HepG2 (cell line): ENCODE measurements around the gene GSDMA. TPM values are rescaled to one million over a fixed set of nuclear protein-coding genes. Genes with fewer than 3 reads are reported as not detected.

ENCODE experiments used
- ATM ChIP-seq: fragments of 450-650 bp; IDR thresholded peaks from 2 replicates; pipeline ENCODE4 v1.7.1; 2017; ENCODE audit warnings: mild to moderate bottlenecking, borderline replicate concordance
- BCLAF1 ChIP-seq: fragments of 450-650 bp; IDR thresholded peaks from 2 replicates; pipeline ENCODE4 v1.6.1; 2017; ENCODE audit warnings: mild to moderate bottlenecking
- BRD4 ChIP-seq: sonication (generic); formaldehyde crosslinking; IDR thresholded peaks from 2 replicates; pipeline ENCODE4 v1.4.0; 2020; ENCODE audit warnings: missing genetic modification reagents
- FOXJ3 ChIP-seq: sonication (generic); formaldehyde crosslinking; IDR thresholded peaks from 2 replicates; pipeline ENCODE4 v1.4.0; 2020; ENCODE audit warnings: missing genetic modification reagents, mild to moderate bottlenecking, borderline replicate concordance
- NFATC3 ChIP-seq: sonication (generic); formaldehyde crosslinking; IDR thresholded peaks from 2 replicates; pipeline ENCODE4 v1.5.1; 2020; ENCODE audit warnings: mild to moderate bottlenecking, missing genetic modification reagents
- RORA ChIP-seq: sonication (generic); formaldehyde crosslinking; IDR thresholded peaks from 2 replicates; pipeline ENCODE4 v1.5.0; 2020; ENCODE audit warnings: mild to moderate bottlenecking, missing genetic modification reagents, moderate library complexity
- SMAD9 ChIP-seq: sonication (generic); formaldehyde crosslinking; IDR thresholded peaks from 2 replicates; pipeline ENCODE4 v1.5.1; 2020; ENCODE audit warnings: mild to moderate bottlenecking, missing genetic modification reagents
- SRF ChIP-seq: IDR thresholded peaks from 2 replicates; pipeline ENCODE4 v1.6.1; 2011; ENCODE audit warnings: mild to moderate bottlenecking, low read depth, low read length, moderate library complexity
- ZFP36L2 ChIP-seq: sonication (generic); formaldehyde crosslinking; IDR thresholded peaks from 2 replicates; pipeline ENCODE4 v1.4.0; 2020; ENCODE audit warnings: missing genetic modification reagents
- ZFP90 ChIP-seq: sonication (generic); formaldehyde crosslinking; IDR thresholded peaks from 2 replicates; pipeline ENCODE4 v1.8.0; 2022; ENCODE audit warnings: missing genetic modification reagents, mild to moderate bottlenecking, inconsistent platforms, borderline replicate concordance
- ZNF260 ChIP-seq: sonication (generic); formaldehyde crosslinking; IDR thresholded peaks from 2 replicates; pipeline ENCODE4 v1.4.0; 2020; ENCODE audit warnings: missing genetic modification reagents, low read depth, mild to moderate bottlenecking, borderline replicate concordance
- ZNF530 ChIP-seq: sonication (generic); formaldehyde crosslinking; IDR thresholded peaks from 2 replicates; pipeline ENCODE4 v1.5.0; 2020; ENCODE audit warnings: low read depth, mild to moderate bottlenecking, missing genetic modification reagents
- ZNF749 ChIP-seq: sonication (generic); formaldehyde crosslinking; IDR thresholded peaks from 2 replicates; pipeline ENCODE4 v1.8.0; 2022; ENCODE audit warnings: mild to moderate bottlenecking, missing genetic modification reagents, moderate library complexity, borderline replicate concordance
- ZNF776 ChIP-seq: sonication (generic); formaldehyde crosslinking; IDR thresholded peaks from 2 replicates; pipeline ENCODE4 v1.4.0; 2020; ENCODE audit warnings: mild to moderate bottlenecking, missing genetic modification reagents
- ZSCAN22 ChIP-seq: sonication (generic); formaldehyde crosslinking; IDR thresholded peaks from 2 replicates; pipeline ENCODE4 v1.4.0; 2020; ENCODE audit warnings: mild to moderate bottlenecking, missing genetic modification reagents
- polyA plus RNA-seq, 8 experiments: library from polyadenylated mRNA; depleted of rRNA in 3 of 8; stranded (reverse) in 7 of 8; unstranded in 1 of 8; fragments of >200 nt; fragmentation: Illumina TruSeq in 4 of 8; extraction: Trizol in 4 of 8; gene quantifications; 2 replicates each; pipeline versions ENCODE4 v1.2.1 to v1.2.3, GENCODE V29; 2011 to 2016; ENCODE audit warnings: low read depth in 4 of 8, missing spikeins in 1 of 8, mixed read lengths in 1 of 8; ENCODE audit not compliant: insufficient read depth in 1 of 8
- total RNA-seq, 5 experiments: library from RNA; depleted of rRNA; stranded (reverse); fragments of >200 nt; fragmentation: Illumina TruSeq; extraction: Trizol; gene quantifications; 2 replicates each; pipeline ENCODE4 v1.2.3, GENCODE V29; 2016; ENCODE audit warnings: low read depth in 1 of 5

GSDMA gene
- total and polyA plus RNA-seq, 2 of the 13 experiments (the other 11 are each of a cell fraction or from before 2014, with no cell fraction given) = not detected

- no peak for TF ChIP-seq ZNF749 (CRISPR knock-in tag)
- no peak for TF ChIP-seq ZSCAN22 (CRISPR knock-in tag)
- no peak for TF ChIP-seq ZNF776 (CRISPR knock-in tag)
- no peak for TF ChIP-seq ATM
- 0 out of 2 replicates have a peak, but pooled peaks have one; percentile 35 for TF ChIP-seq ZFP36L2 (CRISPR knock-in tag)
- TF ChIP-seq ZNF260 = no peak
- TF ChIP-seq ZFP90 (CRISPR knock-in tag) = no peak
- 0 out of 2 replicates have a peak, but pooled peaks have one; percentile 50 for TF ChIP-seq SMAD9 (CRISPR knock-in tag)
- TF ChIP-seq SRF = no peak
- no peak for TF ChIP-seq BCLAF1
- TF ChIP-seq NFATC3 (CRISPR knock-in tag) = peak; percentile 79; the same call in 1 of the 2 replicates
- TF ChIP-seq ZNF530 = no peak
- no peak for TF ChIP-seq FOXJ3 (CRISPR knock-in tag)
- 0 out of 2 replicates have a peak, but pooled peaks have one; percentile 31 for TF ChIP-seq BRD4 (CRISPR knock-in tag)
- 0 out of 2 replicates have a peak, but pooled peaks have one; percentile 54 for TF ChIP-seq RORA (CRISPR knock-in tag)
Observed at GRCh38 chr17:39979893-39980350, 17.1 kb downstream of the GSDMA start (continued).
